Breast epithelium (tissue), 3 donors: ENCODE results near the gene GRHL1.

Experiments used
- CTCF ChIP-seq, 3 donors: fragments of 450-650 bp; IDR thresholded peaks; one replicate each; pipeline ENCODE4 v1.5.1; 2016 to 2017; ENCODE audit warnings: antibody characterized with exemption in 3 of 3, mild to moderate bottlenecking in 3 of 3, moderate library complexity in 3 of 3
- POLR2A ChIP-seq: fragments of 450-650 bp; IDR thresholded peaks from one replicate; pipeline ENCODE4 v1.6.1; 2016; ENCODE audit warnings: antibody characterized with exemption, mild to moderate bottlenecking, moderate library complexity

DNA sequence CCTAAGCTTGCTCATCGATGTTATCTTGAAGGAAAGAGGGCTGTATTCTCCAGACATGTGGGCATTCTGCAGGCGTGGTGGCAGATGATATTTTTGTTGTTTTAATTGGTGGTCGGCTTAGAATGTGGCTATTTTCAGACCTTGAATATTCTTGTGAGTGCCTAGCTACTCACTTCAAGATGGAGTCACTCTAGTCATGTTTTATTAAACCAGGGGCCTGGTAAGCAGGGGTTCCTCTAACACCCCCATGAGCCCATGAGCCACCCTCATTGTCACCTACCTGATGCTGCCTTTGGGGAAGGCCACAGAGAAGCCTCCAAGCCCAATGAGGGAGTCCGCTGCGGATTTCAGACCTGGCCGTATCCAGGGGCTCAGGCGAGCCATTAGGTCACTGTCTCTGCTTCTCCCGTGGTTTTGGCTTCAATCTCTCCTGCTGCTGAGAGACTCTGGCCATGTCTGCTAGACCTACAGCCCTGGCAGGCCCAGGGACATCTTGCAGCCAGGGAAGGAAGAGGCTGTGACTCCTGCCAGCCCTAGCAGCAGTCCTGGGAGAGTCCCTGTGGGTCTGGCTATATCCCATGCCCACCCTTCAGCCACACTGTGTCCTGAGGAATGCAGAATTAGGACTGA is 75.6 kb downstream of the GRHL1 start:
- TF ChIP-seq CTCF (IDR thresholded peaks at IDR 0.05) (no peak), POLR2A (no peak)
